CD1c-positive myeloid dendritic cell (primary cell): Measurements from ENCODE around the gene RBM33.
A peak's percentile ranks its signal among the peaks of the same experiment; 100 is the strongest.

ENCODE experiments used
- DNase-seq: peaks from one replicate; pipeline ENCODE4 v3.0.0-alpha.2; 2016; ENCODE audit errors: extremely low spot score

RBM33 gene

GRCh38 chr7:155722936-155723335, 78.5 kb downstream of the RBM33 start:
- no peak for DNase-seq

- DNase-seq = no peak
These were observed 80.0 kb downstream of the RBM33 start for GRCh38 chr7:155724327-155725005.

- no peak for DNase-seq
These were observed 80.5 kb downstream of the RBM33 start for GRCh38 chr7:155725006-155725355.

- no peak for DNase-seq
These were observed 83.2 kb downstream of the RBM33 start for GRCh38 chr7:155727616-155728015.

- no peak for DNase-seq
These were observed 83.7 kb downstream of the RBM33 start for GRCh38 chr7:155728116-155728515.

- no peak for DNase-seq
These were observed 85.4 kb downstream of the RBM33 start for GRCh38 chr7:155729847-155730246.

GRCh38 chr7:155731380-155731779, 86.9 kb downstream of the RBM33 start:
- DNase-seq = no peak

- DNase-seq = no peak
These were observed 87.4 kb downstream of the RBM33 start for GRCh38 chr7:155731871-155732270.

- DNase-seq = no peak
These were observed 87.8 kb downstream of the RBM33 start for GRCh38 chr7:155732286-155732685.

GRCh38 chr7:155733582-155734444, 89.4 kb downstream of the RBM33 start:
- no peak for DNase-seq

GRCh38 chr7:155734445-155734809, 90.0 kb downstream of the RBM33 start:
- DNase-seq = no peak

GRCh38 chr7:155735442-155736115, 91.1 kb downstream of the RBM33 start:
- no peak for DNase-seq

GRCh38 chr7:155737590-155737989, 93.1 kb downstream of the RBM33 start:
- no peak for DNase-seq

- no peak for DNase-seq
These were observed 93.6 kb downstream of the RBM33 start for GRCh38 chr7:155738104-155738503.

GRCh38 chr7:155738652-155739537, 94.4 kb downstream of the RBM33 start:
- peak; percentile 51 for DNase-seq

- no peak for DNase-seq
These were observed 95.2 kb downstream of the RBM33 start for GRCh38 chr7:155739538-155740143.

GRCh38 chr7:155741082-155741481, 96.6 kb downstream of the RBM33 start:
- no peak for DNase-seq

- peak; percentile 52 for DNase-seq
These were observed 97.3 kb downstream of the RBM33 start for GRCh38 chr7:155741805-155742204.

GRCh38 chr7:155743177-155743576, 98.7 kb downstream of the RBM33 start:
- peak; percentile 36 for DNase-seq

GRCh38 chr7:155744971-155745683, 100.7 kb downstream of the RBM33 start:
- no peak for DNase-seq

- DNase-seq = no peak
These were observed 101.3 kb downstream of the RBM33 start for GRCh38 chr7:155745737-155746136.
